Muscle layer of colon (tissue), 2 donors: ENCODE data around the gene MAP3K1.
"Not testable (repeated sequence)": the region's sequence is repeated elsewhere in the genome, so short reads cannot be mapped to it uniquely, and the experiment has no call there.

Experiments used
- H3K27ac ChIP-seq: one replicate; pipeline ENCODE4 v1.7.0; 2013; ENCODE audit warnings: low read depth, mild to moderate bottlenecking, low read length, moderate library complexity
- H3K27me3 ChIP-seq, 2 donors: one replicate each; pipeline ENCODE4 v1.7.0; 2013; ENCODE audit warnings: low read length in 2 of 2, mild to moderate bottlenecking in 2 of 2; ENCODE audit not compliant: insufficient read depth in 2 of 2, control insufficient read depth in 1 of 2
- H3K36me3 ChIP-seq: one replicate; pipeline ENCODE4 v1.7.0; 2013; ENCODE audit warnings: mild to moderate bottlenecking, low read length; ENCODE audit not compliant: insufficient read depth
- H3K4me1 ChIP-seq: one replicate; pipeline ENCODE4 v1.7.0; 2013; ENCODE audit warnings: mild to moderate bottlenecking, low read length; ENCODE audit not compliant: insufficient read depth
- H3K4me3 ChIP-seq, 2 donors: one replicate each; pipeline ENCODE4 v1.7.0; 2013; ENCODE audit warnings: low read length in 2 of 2, low read depth in 1 of 2, mild to moderate bottlenecking in 1 of 2, moderate library complexity in 1 of 2
- H3K9ac ChIP-seq: one replicate; pipeline ENCODE4 v1.7.0; 2013; ENCODE audit warnings: low read length
- H3K9me3 ChIP-seq: one replicate; pipeline ENCODE4 v1.7.0; 2013; ENCODE audit warnings: mild to moderate bottlenecking, low read length
- donor health status: abdominal sarcoma.
- donor health status: Adenocarcinoma of cecum.

MAP3K1 gene

DNA sequence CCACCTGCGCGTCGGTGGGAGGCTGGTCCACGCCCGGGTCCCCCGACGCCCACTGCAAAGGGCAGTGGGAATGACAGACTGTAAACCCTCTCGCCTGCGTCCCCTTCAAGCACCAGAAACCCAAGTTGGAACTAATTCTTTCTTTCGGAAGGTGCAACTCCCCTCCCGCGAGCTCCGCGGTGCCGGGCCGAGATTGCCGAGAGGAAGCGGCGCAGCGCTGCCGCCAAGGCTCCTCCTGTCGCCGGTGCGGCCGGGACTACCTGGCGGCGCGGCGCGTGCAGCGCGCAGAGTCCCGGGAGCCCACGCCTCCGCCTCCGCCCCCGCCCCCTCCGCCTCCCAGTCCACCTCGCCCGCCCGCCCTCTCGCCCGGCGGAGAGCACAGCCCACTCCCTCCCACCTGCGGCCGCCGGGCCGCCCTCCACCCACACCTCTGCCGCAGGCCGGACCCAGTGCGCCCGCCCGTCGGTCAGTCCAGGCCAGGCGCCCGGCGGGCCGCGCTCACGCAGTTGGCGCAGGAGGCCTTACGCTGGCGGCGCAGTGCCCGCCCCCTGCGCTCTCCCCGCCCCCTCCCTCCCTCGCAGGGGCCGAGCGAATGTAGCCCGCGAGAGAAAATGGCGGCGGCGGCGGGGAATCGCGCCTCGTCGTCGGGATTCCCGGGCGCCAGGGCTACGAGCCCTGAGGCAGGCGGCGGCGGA is at the start of gene MAP3K1:
MAP3K1 (plus strand) TSS at position 587 of the 695 bp plus-strand sequence; CDS start at position 612, 25 bp downstream.
- Histone ChIP-seq H3K9ac (peak within 1 kb of the TSS; percentile 65), H3K27me3 (no peaks in the 10 kb centered on the region), H3K4me3 (peak within 1 kb of the TSS; percentile 83 to 90), H3K9me3 (no peaks in the 10 kb centered on the region), H3K36me3 (no peaks in the 10 kb centered on the region), H3K4me1 (peaks cover 9% of the 10 kb centered on the region), H3K27ac (peak within 1 kb of the TSS; percentile 70)

DNA sequence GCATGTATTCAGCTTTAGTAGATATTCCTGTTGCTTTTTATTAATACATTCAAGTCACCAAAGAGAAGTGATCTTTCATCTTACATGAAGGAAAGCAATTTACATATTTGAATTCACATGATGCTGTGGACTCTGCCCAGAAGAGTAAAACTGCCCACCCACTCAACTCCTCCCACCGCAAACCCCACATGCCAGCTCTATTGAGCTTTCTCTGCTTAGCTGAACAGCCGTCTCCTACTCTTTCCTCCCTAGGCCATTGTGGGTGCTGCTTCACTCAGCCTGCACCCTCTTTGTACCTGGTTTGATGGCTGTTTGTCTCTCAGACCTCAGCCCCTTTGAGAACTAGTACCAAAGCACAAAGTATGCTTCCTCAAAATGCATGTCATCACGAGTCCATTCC is 48.4 kb upstream of the MAP3K1 start:
- no peaks in the 10 kb centered on the region for H3K4me1 ChIP-seq
- H3K9me3 ChIP-seq = no peaks in the 10 kb centered on the region
- no peaks in the 10 kb centered on the region for H3K36me3 ChIP-seq
- H3K27me3 ChIP-seq = no peaks in the 10 kb centered on the region
- no peak overlapping the region for H3K4me3 ChIP-seq
- no peak overlapping the region for H3K27ac ChIP-seq
- no peak overlapping the region for H3K9ac ChIP-seq

GRCh38 chr5:56769875-56770604 is 45.3 kb upstream of the MAP3K1 start:
- Histone ChIP-seq H3K9ac (no peak overlapping the region), H3K9me3 (no peaks in the 10 kb centered on the region)

DNA sequence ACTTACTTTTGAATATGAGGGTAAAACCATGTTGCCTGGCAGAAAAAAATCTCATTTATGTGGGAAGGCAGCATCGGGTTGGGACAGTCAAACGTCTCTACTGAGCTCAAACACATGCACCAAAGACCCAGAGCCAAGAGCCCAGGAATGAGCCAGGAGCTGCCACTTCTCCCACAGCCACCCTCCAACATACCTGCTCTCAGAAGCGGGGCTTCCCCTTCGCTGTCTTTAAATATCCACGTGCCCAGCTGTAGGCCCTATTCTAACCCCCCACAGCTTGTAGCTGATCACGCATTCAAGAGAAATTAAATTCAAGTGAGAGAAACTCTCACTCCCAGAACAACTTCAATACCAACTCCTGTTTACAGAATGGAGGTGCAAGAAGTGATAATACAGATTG is 42.6 kb upstream of the MAP3K1 start:
- Histone ChIP-seq H3K9me3 (no peaks in the 10 kb centered on the region), H3K27me3 (no peaks in the 10 kb centered on the region), H3K36me3 (no peaks in the 10 kb centered on the region), H3K9ac (no peak overlapping the region), H3K4me3 (no peak overlapping the region), H3K4me1 (no peaks in the 10 kb centered on the region), H3K27ac (no peak overlapping the region)

More at GRCh38 chr5:56769875-56770604, 45.3 kb upstream of the MAP3K1 start:
- H3K27me3 ChIP-seq = no peaks in the 10 kb centered on the region
- H3K4me3 ChIP-seq = no peak overlapping the region
- H3K27ac ChIP-seq = no peak overlapping the region
- H3K36me3 ChIP-seq = no peaks in the 10 kb centered on the region
- H3K4me1 ChIP-seq = no peaks in the 10 kb centered on the region

- no peak overlapping the region for H3K9ac ChIP-seq
- no peak overlapping the region for H3K4me3 ChIP-seq
- no peaks in the 10 kb centered on the region for H3K9me3 ChIP-seq
These were observed 40.4 kb upstream of the MAP3K1 start for GRCh38 chr5:56774957-56775356.

GRCh38 chr5:56776212-56776846 is 39.0 kb upstream of the MAP3K1 start:
- not testable (repeated sequence) for H3K4me1 ChIP-seq, H3K36me3 ChIP-seq, H3K9ac ChIP-seq, H3K27me3 ChIP-seq, H3K27ac ChIP-seq, H3K9me3 ChIP-seq, H3K4me3 ChIP-seq

More at GRCh38 chr5:56774957-56775356, 40.4 kb upstream of the MAP3K1 start:
- no peak overlapping the region for H3K27ac ChIP-seq
- no peaks in the 10 kb centered on the region for H3K4me1 ChIP-seq
- H3K36me3 ChIP-seq = no peaks in the 10 kb centered on the region
- no peaks in the 10 kb centered on the region for H3K27me3 ChIP-seq

DNA sequence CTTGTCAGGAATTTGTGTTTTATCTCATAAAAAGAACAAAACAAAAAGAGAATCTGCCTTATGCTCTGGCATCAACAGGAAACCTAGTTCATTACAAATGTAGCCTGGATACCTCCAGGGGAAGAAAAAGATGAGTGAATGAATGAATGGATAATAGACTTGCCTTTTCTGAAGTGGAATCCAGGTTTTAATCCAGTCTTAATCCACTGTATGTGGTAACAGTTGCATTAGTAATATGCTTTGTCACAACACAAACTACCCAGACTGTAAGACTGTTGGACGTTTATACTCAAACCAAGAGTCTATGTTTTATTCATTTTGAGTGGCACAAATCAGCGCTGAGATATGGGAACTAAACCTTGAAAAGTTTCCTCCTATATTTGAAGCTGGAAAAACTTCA is 32.1 kb upstream of the MAP3K1 start:
- no peak overlapping the region for H3K27ac ChIP-seq
- H3K9ac ChIP-seq = no peak overlapping the region
- no peak overlapping the region for H3K4me3 ChIP-seq
- no peaks in the 10 kb centered on the region for H3K9me3 ChIP-seq
- H3K27me3 ChIP-seq = no peaks in the 10 kb centered on the region
- H3K36me3 ChIP-seq = no peaks in the 10 kb centered on the region
- H3K4me1 ChIP-seq = no peaks in the 10 kb centered on the region

DNA sequence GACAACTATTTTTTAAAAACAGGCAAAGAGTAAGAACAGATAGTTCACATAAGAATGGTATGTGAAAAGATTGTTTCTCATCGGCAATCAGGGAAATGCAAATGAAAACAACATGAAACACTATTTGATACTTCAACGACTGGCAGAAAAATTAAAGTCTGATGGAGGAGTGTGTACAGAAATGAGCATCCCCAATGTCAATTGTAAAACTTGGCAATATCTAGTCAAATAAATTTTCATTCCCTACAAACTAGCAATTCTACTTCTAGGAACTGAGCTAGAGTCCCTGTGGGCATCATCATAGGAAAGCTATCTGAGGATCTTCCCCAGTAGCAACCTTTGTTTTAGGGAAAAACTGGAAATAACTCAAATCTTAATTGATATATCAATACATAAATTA is 29.0 kb upstream of the MAP3K1 start:
- Histone ChIP-seq H3K4me3 (no peak overlapping the region), H3K27me3 (no peaks in the 10 kb centered on the region), H3K36me3 (no peaks in the 10 kb centered on the region), H3K9me3 (no peaks in the 10 kb centered on the region), H3K9ac (no peak overlapping the region), H3K27ac (no peak overlapping the region), H3K4me1 (no peaks in the 10 kb centered on the region)

- Histone ChIP-seq H3K36me3 (no peaks in the 10 kb centered on the region), H3K4me3 (no peak overlapping the region), H3K4me1 (no peaks in the 10 kb centered on the region)
These were observed 24.0 kb upstream of the MAP3K1 start for GRCh38 chr5:56791396-56791795.

DNA sequence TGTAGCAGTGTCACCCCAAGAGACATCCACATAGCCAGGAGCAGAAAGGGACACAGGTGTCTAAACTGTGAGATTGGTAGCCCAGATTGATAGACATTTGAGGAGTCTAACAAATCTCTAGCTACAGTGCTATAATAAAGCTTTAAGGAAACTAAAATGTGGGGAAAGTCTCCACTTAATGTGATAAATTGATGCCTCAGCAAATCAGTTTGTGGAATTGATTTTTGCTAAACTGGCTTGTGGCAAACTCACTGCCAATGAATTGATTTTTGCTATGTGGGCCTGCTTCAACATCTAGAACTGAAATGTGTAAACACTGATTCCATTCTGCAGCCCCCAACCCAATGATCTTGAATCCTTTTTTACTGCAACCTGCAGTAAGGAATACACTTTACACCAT is 16.8 kb upstream of the MAP3K1 start:
- Histone ChIP-seq H3K4me1 (no peaks in the 10 kb centered on the region), H3K9ac (no peak overlapping the region), H3K27me3 (no peaks in the 10 kb centered on the region), H3K36me3 (no peaks in the 10 kb centered on the region), H3K27ac (no peak overlapping the region), H3K9me3 (no peaks in the 10 kb centered on the region), H3K4me3 (no peak overlapping the region)

More at GRCh38 chr5:56791396-56791795, 24.0 kb upstream of the MAP3K1 start:
- Histone ChIP-seq H3K27me3 (no peaks in the 10 kb centered on the region), H3K9me3 (no peaks in the 10 kb centered on the region), H3K9ac (no peak overlapping the region), H3K27ac (no peak overlapping the region)

DNA sequence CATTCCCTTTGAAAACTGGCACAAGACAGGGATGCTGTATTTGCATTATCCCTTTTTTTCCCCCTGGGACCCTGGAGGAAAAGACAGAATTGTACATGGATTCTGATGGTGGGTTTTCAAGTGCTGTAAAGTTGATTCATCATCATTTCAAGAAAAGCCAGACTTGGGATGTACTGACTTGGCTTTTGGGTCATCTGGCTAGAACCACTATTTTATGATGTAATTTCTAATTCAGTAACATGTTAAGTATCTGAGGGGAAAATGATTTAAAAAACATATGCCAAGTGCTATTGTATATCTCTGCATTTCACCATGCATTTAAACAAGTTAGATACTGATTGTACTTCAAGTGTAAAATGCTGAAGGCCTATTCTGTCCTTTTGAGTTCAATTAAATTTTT is 15.2 kb upstream of the MAP3K1 start:
- Histone ChIP-seq H3K9ac (no peak overlapping the region), H3K36me3 (no peaks in the 10 kb centered on the region), H3K4me3 (no peak overlapping the region), H3K9me3 (no peaks in the 10 kb centered on the region), H3K4me1 (no peaks in the 10 kb centered on the region), H3K27me3 (no peaks in the 10 kb centered on the region), H3K27ac (no peak overlapping the region)
